Immature natural killer cell (primary cell): Measurements from ENCODE around the gene ZNF106. TPM values are rescaled to one million over a fixed set of nuclear protein-coding genes. Genes with fewer than 3 reads are reported as not detected.

Source experiments
- DNase-seq, 3 donors: peaks; one replicate each; pipeline ENCODE4 v3.0.0; 2022; ENCODE audit warnings: mixed read lengths in 1 of 3
- H3K27ac Mint-ChIP-seq, 6 donors: one replicate each; pipeline ENCODE4 v1.8.0; 2020; ENCODE audit warnings: mixed read lengths in 6 of 6, mild to moderate bottlenecking in 5 of 6, inconsistent platforms in 4 of 6, moderate library complexity in 3 of 6
- H3K27me3 Mint-ChIP-seq, 3 donors: one replicate each; pipeline ENCODE4 v1.8.0; 2020 to 2021; ENCODE audit warnings: low read depth in 3 of 3, mild to moderate bottlenecking in 3 of 3, mixed read lengths in 3 of 3, moderate library complexity in 3 of 3, inconsistent platforms in 1 of 3
- H3K36me3 Mint-ChIP-seq, 3 donors: one replicate each; pipeline ENCODE4 v1.8.0; 2020; ENCODE audit warnings: mixed read lengths in 3 of 3, inconsistent platforms in 2 of 3, mild to moderate bottlenecking in 2 of 3
- H3K4me1 Mint-ChIP-seq, 2 donors: one replicate each; pipeline ENCODE4 v1.8.0; 2020; ENCODE audit warnings: inconsistent platforms in 2 of 2, mild to moderate bottlenecking in 2 of 2, mixed read lengths in 2 of 2, moderate library complexity in 1 of 2
- H3K4me3 Mint-ChIP-seq, 5 donors: one replicate each; pipeline ENCODE4 v1.8.0; 2020; ENCODE audit warnings: mild to moderate bottlenecking in 5 of 5, mixed read lengths in 5 of 5, inconsistent platforms in 3 of 5, moderate library complexity in 3 of 5
- H3K9me3 Mint-ChIP-seq, 6 donors: one replicate each; pipeline ENCODE4 v1.8.0; 2020; ENCODE audit warnings: mild to moderate bottlenecking in 6 of 6, mixed read lengths in 6 of 6, inconsistent platforms in 4 of 6, moderate library complexity in 3 of 6
- polyA plus RNA-seq, 3 donors: library from polyadenylated mRNA; unstranded; fragments of 300-500 nt; fragmentation: Illumina TruSeq; gene quantifications; one replicate each; pipeline ENCODE4 v1.2.3, GENCODE V29; 2021

Gene ZNF106
- polyA plus RNA-seq, 3 donors from 2014 or later, result 20.3 to 65.5 (median 21.7) TPM

DNA sequence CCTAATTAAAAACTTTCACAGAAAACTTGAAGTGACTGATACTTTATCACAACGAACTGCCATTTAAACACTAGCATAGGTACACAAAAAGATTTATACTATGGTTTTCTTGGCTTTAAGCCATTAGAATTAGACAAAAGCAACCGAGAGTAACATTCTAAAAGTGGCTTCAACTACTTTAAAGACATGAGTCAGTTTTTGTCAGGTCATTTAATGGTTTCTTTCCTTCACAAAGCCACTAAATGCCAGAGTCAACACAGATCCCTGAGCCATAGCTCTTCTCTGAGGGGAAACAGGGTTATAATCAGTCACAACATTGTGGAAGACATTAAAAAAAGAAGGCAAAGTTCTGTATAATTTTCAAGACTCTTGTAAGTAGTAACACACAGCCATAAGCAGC is 77.0 kb downstream of the ZNF106 start:
- Mint-ChIP-seq H3K4me1 (no peaks in the 10 kb centered on the region), H3K4me3 (no peak overlapping the region), H3K27me3 (no peaks in the 10 kb centered on the region), H3K9me3 (no peaks in the 10 kb centered on the region), H3K27ac (peak overlapping the region in 1 of 6 donors; percentile 37), H3K36me3 (peaks cover 13 to 41% (median 15%) of the 10 kb centered on the region in 3 donors)
- no peak for DNase-seq

DNA sequence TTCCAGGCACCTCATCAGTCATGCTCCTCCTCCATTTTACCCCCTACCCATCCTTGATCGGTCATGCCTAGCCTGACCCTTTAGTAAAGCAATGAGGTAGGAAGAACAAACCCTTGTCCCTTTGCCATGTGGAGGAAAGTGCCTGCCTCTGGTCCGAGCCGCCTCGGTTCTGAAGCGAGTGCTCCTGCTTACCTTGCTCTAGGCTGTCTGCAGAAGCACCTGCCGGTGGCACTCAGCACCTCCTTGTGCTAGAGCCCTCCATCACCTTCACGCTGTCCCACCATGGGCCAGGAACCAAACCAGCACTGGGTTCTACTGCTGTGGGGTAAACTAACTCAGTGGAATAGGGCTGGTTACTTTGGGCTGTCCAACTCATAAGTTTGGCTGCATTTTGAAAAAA is 79.1 kb downstream of the ZNF106 start:
- Mint-ChIP-seq H3K36me3 (peaks cover 5 to 27% (median 5%) of the 10 kb centered on the region in 3 donors), H3K4me1 (peaks cover 0 to 1% of the 10 kb centered on the region in 2 donors), H3K27me3 (no peaks in the 10 kb centered on the region), H3K4me3 (no peak overlapping the region), H3K9me3 (no peaks in the 10 kb centered on the region), H3K27ac (no peak overlapping the region)
- DNase-seq, result no peak

DNA sequence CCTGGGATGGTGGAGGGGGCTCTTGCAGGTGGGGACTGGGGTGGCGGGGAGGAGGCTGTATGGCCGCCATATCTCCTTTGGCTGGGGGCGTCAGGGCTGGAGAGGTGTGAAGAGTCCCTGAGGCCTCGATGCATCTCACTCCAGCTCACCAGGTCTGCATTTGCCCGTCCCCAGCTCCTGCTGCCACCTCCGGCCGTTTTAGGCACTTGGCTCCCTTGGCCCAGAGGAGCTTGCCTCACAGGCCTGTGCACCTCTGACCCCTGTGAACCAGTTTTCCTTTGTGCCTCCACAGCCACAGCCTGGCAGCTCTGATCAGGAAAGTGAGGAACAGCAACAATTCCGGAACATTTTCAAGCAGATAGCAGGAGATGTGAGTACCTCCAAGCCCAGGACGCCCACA is 81.9 kb downstream of the ZNF106 start:
- H3K27me3 Mint-ChIP-seq, result peaks cover 0 to 2% (median 0%) of the 10 kb centered on the region in 3 donors
- peaks cover 7 to 18% (median 8%) of the 10 kb centered on the region in 3 donors for H3K36me3 Mint-ChIP-seq
- H3K27ac Mint-ChIP-seq, result no peak overlapping the region
- H3K9me3 Mint-ChIP-seq, result no peaks in the 10 kb centered on the region
- no peak overlapping the region for H3K4me3 Mint-ChIP-seq
- no peak for DNase-seq
- peaks cover 0 to 1% of the 10 kb centered on the region in 2 donors for H3K4me1 Mint-ChIP-seq

DNA sequence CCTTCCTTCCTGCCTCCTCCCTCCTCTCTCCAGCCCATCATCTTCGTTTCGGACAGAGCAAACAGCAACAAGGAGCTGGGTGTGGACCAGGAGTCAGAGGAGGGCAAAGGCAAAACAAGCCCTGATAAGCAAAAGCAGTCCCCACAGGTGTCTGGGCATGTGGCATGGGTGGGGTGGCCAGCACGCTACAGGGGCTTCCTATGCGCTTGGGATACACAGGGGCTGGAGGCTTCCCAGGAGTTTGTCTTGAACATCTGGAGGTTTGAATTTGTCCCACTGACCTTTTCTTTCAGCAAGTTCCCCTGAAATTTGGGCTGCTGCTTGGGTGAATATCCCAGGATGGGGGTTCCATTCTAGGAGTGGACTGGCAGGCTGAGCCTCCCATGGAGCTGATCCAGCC is 82.8 kb downstream of the ZNF106 start:
- Mint-ChIP-seq H3K9me3 (no peaks in the 10 kb centered on the region), H3K4me1 (peaks cover 1% of the 10 kb centered on the region in 2 donors), H3K27ac (no peak overlapping the region), H3K36me3 (peaks cover 7 to 18% (median 8%) of the 10 kb centered on the region in 3 donors), H3K27me3 (peaks cover 0 to 2% (median 0%) of the 10 kb centered on the region in 3 donors), H3K4me3 (no peak overlapping the region)
- no peak for DNase-seq

DNA sequence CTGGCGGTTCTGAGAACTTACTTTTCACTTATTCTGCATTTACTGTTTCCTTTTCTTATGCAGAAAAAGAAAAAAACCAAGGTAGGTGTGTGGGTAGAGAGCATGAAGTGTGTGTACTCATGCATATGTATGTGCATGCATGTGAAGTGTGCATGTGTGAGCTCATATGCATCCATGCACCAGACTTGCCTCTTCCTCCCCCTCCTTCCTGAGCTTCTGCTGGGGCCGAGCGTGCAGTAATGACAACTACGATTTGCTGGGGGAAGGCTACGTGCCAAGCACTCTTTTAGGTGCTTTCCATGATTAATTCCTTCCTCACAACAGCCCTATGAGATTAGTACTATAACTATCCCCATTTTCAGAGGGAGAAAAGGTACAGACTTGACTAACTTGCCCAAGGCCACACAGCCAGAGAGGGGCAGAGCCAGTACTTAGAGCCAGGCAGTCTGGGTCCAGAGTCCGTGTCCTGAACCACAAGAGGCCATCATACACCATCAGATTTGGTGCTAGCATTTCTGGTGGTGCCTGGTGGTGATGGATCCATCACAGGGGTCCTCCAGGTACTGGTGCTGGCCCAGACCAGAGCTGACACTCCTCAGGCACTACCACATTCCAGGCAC is 85.0 kb downstream of the ZNF106 start:
- Mint-ChIP-seq H3K4me1 (peaks cover 18 to 23% of the 10 kb centered on the region in 2 donors), H3K27ac (no peak overlapping the region), H3K4me3 (no peak overlapping the region), H3K9me3 (no peaks in the 10 kb centered on the region), H3K36me3 (peaks cover 3 to 4% (median 3%) of the 10 kb centered on the region in 3 donors), H3K27me3 (peaks cover 0 to 4% (median 2%) of the 10 kb centered on the region in 3 donors)
- no peak for DNase-seq

DNA sequence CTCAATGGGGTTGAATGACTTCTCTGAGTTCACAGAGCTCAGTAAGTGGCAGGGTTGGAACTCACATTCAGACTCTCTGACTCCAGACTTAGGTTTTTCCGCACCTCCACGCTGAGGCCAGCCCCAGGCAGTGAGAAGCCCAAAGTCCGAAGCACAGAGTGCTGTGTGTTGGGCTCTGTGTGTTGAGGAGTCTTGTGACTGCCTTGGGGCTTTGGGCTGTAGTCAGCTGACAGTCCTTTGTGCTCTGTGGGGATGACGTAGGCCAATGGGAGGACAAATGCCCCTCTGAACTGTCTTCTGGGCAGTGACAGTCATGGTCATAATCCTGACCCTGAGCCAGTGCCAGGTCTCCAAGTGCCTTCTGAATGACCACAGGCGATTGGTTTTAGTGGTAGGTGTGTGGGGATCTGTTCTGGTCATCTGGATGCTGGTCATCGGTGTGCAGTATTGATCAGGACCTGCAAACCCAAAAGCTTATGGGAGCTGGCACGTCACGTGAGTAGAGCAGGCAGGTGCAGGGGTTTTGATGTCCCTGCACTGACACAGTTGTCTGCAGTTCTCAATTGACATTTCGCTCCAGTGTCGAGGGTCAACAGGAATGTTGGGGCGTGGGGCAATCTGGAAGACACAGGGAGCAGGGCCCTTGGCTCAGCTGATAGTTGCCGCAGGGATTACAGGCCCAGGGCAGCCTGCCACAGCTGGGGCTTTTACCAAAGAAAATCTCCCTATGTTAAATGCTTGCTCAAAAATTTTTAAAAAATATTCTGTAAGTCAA is 86.3 kb downstream of the ZNF106 start:
- Mint-ChIP-seq H3K36me3 (peaks cover 0 to 4% (median 3%) of the 10 kb centered on the region in 3 donors), H3K4me3 (no peak overlapping the region), H3K9me3 (no peaks in the 10 kb centered on the region), H3K27me3 (peaks cover 0 to 4% (median 2%) of the 10 kb centered on the region in 3 donors), H3K27ac (peak overlapping the region in 1 of 6 donors; percentile 27), H3K4me1 (peaks cover 22 to 33% of the 10 kb centered on the region in 2 donors)
- DNase-seq, result no peak

DNA sequence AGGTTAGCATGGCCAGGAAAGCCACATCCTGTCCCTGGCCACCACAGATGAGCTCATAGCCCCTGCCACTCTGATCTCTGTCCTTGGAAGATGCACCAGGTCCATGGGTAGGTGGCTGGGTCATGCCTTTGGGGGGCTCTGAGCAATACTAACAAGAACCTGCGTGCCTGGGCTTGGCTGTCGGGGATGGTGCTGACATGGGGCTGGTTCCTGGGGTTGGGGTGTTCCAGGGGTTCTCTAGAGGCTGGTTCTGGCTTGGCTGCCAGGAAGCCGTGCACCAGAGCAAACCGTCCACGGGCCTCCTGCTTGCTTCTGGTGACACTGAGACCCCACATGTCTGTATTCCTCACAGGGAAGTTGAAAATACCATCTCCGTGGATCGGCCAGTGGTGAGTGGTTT is 87.6 kb downstream of the ZNF106 start:
- H3K4me1 Mint-ChIP-seq, result peaks cover 23 to 33% of the 10 kb centered on the region in 2 donors
- DNase-seq, result no peak
- H3K4me3 Mint-ChIP-seq, result no peak overlapping the region
- peaks cover 0 to 4% (median 2%) of the 10 kb centered on the region in 3 donors for H3K27me3 Mint-ChIP-seq
- peaks cover 0 to 4% (median 3%) of the 10 kb centered on the region in 3 donors for H3K36me3 Mint-ChIP-seq
- H3K27ac Mint-ChIP-seq, result peak overlapping the region in 3 of 6 donors; percentile 61 to 93 (median 88)
- H3K9me3 Mint-ChIP-seq, result no peaks in the 10 kb centered on the region

DNA sequence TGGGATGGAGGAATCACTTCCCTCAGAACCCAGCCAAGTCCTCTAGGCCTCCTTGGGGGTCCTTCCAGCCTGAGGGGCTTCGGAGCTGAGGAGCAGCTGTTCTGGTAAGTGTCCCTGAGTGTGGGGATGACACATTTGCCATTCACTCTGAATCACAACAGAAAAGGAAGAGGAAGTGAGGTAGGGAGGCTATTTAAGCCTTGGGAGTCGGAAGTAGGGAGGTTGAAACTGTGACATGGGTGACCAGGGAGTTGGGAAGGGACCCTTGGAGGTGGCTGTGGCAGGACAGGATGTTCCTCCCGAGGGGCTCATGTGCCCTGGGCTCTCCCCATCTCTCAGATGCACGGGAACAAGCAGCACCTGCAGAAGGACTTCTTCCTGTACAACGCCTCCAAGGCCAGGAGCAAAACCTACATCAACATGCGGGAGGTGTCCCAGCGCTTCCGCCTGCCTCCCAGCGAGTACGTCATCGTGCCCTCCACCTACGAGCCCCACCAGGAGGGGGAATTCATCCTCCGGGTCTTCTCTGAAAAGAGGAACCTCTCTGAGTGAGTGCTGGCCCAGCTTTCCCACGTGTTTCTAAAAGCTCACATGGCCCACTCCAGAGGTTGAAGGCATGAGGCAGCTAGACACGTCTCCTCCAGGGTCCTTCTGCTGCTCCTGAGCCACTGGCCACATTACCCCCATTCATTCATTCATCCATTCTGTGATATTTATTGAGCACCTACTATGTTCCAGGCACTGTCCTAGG is 88.3 kb downstream of the ZNF106 start:
- Mint-ChIP-seq H3K27ac (peak overlapping the region; percentile 86 to 94 (median 90)), H3K4me1 (peaks cover 22 to 33% of the 10 kb centered on the region in 2 donors), H3K36me3 (peaks cover 0 to 4% (median 3%) of the 10 kb centered on the region in 3 donors)

DNA sequence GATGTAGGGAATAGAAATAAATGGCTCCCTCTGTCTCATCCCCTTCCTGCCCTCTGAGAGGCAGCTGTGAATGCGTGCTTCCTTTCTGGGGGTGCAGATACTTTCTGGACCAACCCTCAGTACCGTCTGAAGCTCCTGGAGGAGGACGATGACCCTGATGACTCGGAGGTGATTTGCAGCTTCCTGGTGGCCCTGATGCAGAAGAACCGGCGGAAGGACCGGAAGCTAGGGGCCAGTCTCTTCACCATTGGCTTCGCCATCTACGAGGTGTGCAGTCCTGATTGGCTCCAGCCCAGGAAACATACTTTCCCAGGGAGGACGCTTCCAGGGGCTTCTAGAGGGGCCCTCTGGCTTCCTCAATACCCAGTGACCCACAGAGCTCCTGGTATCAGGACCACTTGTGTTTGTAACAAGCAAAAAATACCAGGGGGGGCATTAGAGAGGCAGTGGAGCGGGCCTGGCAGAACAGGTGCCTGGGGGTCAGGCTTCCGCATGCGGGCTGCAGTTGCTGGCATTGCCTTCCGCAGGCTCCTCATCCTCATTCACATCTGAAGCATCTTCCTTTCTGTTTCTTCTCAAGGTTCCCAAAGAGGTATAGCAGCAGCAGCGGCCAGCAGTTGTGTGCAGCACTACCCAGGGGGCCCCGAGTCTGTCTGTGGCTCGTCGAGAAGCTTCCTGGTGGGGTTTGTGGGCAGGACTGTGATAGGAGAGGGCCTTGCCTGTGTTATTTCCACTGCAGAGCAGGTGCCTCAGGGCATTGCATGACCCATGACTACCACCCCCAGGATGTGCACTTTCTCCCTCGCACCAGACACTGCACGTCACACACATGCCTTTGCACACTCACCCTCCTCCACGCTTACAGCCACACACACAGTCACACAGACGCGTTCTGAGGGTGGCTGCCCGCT is 89.1 kb downstream of the ZNF106 start:
- DNase-seq, result peak; percentile 62 to 72 (median 68)

More for the DNA sequence above, 88.3 kb downstream of the ZNF106 start:
- Mint-ChIP-seq H3K9me3 (no peaks in the 10 kb centered on the region), H3K27me3 (peaks cover 0 to 4% (median 2%) of the 10 kb centered on the region in 3 donors), H3K4me3 (peak overlapping the region; percentile 70 to 85 (median 78))
- no peak for DNase-seq

DNA sequence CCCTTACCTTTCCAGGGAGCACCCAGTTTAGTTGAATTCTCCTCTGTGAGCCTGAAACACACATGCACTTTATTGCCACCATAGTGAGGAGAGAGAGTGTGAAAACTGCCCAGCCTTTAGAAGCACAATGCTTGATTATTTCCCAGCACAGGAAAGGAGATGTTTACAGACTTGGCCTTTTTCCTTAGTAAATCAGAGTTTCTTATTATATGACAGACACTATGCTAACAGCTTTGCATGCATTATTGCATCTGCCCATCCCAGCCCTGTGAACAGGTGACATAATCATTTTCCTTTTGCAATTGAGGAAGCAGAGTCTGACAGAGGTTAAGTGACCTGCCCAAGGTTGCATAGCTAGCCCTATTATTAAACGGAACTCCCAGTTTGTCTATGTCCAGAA is 95.1 kb downstream of the ZNF106 start:
- Mint-ChIP-seq H3K4me1 (peaks cover 17 to 25% of the 10 kb centered on the region in 2 donors), H3K27ac (no peak overlapping the region), H3K27me3 (no peaks in the 10 kb centered on the region), H3K36me3 (peaks cover 0 to 4% (median 0%) of the 10 kb centered on the region in 3 donors), H3K4me3 (no peak overlapping the region), H3K9me3 (no peaks in the 10 kb centered on the region)
- no peak for DNase-seq

More for the DNA sequence above, 89.1 kb downstream of the ZNF106 start:
- H3K36me3 Mint-ChIP-seq, result peaks cover 0 to 4% (median 3%) of the 10 kb centered on the region in 3 donors
- H3K9me3 Mint-ChIP-seq, result no peaks in the 10 kb centered on the region
- H3K27ac Mint-ChIP-seq, result peak overlapping the region; percentile 86 to 94 (median 90)
- peaks cover 0 to 4% (median 2%) of the 10 kb centered on the region in 3 donors for H3K27me3 Mint-ChIP-seq
- H3K4me1 Mint-ChIP-seq, result peaks cover 24 to 37% of the 10 kb centered on the region in 2 donors
- peak overlapping the region; percentile 70 to 85 (median 78) for H3K4me3 Mint-ChIP-seq

DNA sequence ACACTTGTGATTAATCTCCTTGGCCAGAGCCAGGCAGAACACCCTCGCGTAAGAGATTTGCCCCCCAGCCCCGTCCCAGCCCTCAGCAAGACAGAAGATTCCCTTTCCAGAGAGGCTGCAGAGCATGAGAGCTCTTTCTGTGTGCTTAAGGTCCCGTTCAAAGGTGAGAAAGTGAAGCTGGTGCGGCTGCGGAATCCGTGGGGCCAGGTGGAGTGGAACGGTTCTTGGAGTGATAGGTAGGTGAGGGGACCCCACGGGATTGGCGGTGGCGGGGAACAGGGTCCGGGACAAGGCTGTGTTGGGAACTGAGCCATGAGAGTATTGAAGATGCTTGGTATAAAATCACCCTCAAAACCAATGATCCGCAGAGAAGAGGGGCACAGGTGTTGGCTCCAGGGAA is 96.8 kb downstream of the ZNF106 start:
- peaks cover 12 to 17% of the 10 kb centered on the region in 2 donors for H3K4me1 Mint-ChIP-seq
- H3K4me3 Mint-ChIP-seq, result no peak overlapping the region
- no peak for DNase-seq
- no peak overlapping the region for H3K27ac Mint-ChIP-seq
- H3K36me3 Mint-ChIP-seq, result peaks cover 0 to 4% (median 0%) of the 10 kb centered on the region in 3 donors
- no peaks in the 10 kb centered on the region for H3K27me3 Mint-ChIP-seq
- no peaks in the 10 kb centered on the region for H3K9me3 Mint-ChIP-seq

DNA sequence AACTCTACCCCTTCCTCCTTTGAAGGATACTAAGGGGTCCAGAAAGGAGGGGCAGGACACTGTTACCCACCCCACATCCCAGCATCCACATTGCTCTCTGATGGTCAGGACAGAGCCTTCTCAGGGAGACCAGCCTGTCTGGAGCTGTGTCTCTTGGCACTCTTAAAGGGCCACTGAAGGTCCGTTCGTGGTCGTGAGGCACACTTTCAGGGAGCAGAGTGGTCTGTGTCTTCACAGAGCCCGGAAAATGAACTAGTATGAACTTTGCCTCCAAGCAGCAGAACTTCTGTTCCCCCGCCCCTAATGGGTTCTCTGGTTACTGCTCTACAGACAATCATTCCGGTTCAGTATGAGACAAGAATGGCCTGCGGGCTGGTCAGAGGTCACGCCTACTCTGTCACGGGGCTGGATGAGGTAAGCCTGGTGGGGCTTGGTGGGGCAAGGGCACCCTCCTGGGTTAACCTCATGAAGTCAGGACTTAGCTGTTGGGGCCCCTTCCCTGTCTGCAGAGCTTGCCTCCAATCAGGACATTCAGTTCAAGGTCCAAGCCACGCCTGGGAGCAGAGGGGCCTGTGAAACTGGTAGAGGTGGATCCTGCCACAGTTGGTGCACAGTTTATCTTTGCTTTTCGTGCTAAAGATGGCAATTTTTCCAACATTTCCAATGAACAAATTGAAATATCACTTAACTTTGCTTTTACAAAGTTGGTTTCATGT is 98.5 kb downstream of the ZNF106 start:
- Mint-ChIP-seq H3K27ac (no peak overlapping the region), H3K4me3 (no peak overlapping the region), H3K36me3 (peaks cover 0 to 4% (median 0%) of the 10 kb centered on the region in 3 donors), H3K27me3 (no peaks in the 10 kb centered on the region), H3K4me1 (peaks cover 17 to 25% of the 10 kb centered on the region in 2 donors), H3K9me3 (no peaks in the 10 kb centered on the region)
- no peak for DNase-seq
